Right forelimb (tissue), 1 donor: ENCODE data around the gene CRCP.
"Not testable (repeated sequence)": the region's sequence is repeated elsewhere in the genome, so short reads cannot be mapped to it uniquely, and the experiment has no call there.

Experiments
- DNase-seq: peaks from one replicate; pipeline ENCODE4 v3.0.0-alpha.2; 2018

Gene CRCP

GRCh38 chr7:66110856-66111255, 3.8 kb upstream of the CRCP start:
- no peak for DNase-seq

GRCh38 chr7:66116680-66117420, 2.2 kb downstream of the CRCP start:
- DNase-seq: not testable (repeated sequence)

- DNase-seq: no peak
Measured at GRCh38 chr7:66118603-66119002, 4.0 kb downstream of the CRCP start.

GRCh38 chr7:66119245-66119850, 4.7 kb downstream of the CRCP start:
- DNase-seq: no peak

- no peak for DNase-seq
Measured at GRCh38 chr7:66123175-66123528, 8.5 kb downstream of the CRCP start.

DNA sequence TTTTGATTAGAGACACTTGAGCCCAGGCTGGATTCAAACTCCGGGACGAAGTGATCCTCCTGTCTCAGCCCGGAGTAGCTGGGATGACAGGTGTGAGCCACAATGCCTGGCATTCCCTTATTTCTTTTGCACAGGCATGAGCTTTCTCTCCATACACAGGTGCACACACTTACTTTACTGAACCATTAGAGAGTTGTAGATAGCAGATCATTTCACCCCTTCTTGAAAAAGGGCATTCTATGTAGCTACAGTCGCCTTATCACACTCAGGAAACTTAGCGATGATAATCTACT, 9.9 kb downstream of the CRCP start:
- not testable (repeated sequence) for DNase-seq

DNA sequence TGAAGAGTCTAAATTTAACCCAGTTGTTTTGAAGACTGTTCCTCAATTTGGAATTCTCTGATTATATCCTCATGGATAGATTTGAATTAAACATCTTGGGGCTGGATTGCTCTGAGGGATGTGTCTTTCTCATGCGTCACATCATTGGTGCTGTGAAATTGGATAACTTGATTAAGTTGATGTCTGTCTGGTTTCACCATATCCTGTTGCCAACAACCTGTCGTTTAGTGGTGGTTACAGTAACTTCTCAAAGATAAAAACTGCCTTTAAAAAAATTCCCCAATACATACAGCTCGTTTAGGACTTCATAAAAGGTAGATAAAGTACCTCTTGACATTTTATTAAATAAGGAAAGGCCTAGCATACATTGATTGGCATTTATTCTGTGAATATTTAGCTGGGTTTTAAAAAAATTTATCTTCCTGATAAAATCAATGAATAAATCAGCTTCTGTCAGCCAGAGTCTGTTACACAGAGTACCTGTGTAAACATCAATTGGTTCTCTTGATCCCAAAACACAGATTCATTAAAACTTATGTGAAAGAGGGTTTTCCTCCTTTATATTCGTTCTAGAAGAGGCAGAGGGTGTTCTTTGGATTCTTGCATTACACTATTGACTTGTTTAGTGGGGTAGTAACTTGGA, 10.5 kb downstream of the CRCP start:
- DNase-seq: no peak

DNA sequence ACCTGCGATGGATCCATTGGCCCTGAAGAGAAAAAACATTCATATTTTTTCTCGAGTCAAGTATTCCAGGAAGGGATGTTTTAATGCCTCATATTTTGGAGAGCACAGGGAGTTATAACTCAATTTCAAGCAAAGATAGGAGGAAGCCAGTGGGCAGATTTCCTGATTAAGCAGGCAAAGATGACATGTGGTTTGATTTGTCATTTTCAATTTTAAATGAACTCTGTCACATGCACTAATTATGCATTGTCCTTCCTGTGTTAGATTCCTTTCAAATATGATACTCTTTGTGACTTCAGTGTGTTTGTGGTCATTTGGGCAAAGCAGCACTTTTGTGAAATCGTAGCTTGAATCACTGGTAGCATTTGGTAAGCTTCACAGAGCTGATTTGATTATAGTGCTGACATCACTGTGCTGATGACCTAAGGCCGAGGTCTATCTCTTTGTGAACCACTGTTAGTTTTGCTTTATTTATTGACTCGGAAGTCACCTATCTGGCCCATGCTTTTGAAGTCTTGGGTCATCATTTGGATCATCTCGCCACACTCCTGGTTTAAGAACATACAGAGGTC, 11.2 kb downstream of the CRCP start:
- not testable (repeated sequence) for DNase-seq

- not testable (repeated sequence) for DNase-seq
Measured at GRCh38 chr7:66127172-66127571, 12.5 kb downstream of the CRCP start.

- DNase-seq: no peak
Measured at GRCh38 chr7:66138994-66139752, 24.5 kb downstream of the CRCP start.

DNA sequence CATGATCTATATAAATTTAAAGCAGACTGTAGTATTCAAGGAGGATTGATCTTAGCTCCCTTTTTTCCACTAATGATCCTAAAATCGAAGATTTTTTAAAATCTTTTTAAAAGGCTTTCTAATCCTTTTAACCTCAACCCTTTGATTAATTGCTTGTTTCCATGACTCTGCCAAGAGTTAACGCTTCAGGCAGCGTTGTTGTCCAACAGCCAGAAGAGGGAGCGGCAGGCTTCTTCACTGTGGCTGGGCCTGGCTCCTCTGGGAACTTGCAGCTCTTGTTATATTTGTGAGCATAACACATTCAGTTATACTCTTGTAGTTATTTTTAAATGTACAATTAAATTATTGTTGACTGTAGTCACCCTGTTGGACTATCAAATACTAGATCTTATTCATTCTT, 26.3 kb downstream of the CRCP start:
- peak; percentile 60 for DNase-seq

DNA sequence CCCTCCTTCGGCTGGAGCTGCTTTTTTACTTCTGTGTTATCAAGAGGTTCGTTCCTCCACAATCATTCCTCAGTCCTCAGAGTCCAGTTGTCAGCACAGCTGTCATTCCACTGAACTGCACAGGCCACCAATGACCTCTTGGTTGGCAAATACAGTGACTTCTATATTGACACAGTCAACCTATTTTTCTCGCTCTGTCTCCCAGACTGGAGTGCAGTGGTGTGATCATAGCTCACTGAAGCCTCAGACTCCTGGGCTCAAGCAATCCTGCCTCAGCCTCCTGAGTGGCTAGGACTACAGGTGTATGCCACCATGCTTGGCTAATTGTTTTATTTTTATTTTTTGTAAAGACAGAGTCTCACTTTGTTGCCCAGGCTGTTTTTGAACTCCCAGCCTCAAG, 27.7 kb downstream of the CRCP start:
- DNase-seq: no peak

- no peak for DNase-seq
Measured at GRCh38 chr7:66142996-66143395, 28.3 kb downstream of the CRCP start.

DNA sequence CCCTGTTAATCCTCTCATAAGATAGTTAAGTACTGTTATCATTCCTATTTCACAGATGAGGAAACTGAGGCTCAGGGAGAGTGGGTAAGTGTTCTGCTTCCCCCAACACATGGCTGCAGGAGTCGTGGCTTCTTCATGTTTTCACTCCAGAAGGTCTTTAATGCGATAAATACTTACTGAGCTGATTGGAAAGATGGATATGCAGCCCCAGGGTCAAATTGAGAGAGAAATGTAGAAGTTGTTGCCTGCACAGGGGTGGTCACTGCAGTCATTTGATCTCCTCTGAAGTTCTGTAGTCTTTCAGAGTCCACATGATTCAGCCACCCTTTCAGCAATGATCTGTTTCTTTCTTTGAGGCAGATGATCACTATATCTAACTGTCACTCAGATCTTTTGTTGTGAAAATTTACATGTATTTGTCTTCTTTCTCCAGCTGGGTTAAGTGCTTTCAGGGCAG, 29.3 kb downstream of the CRCP start:
- no peak for DNase-seq

DNA sequence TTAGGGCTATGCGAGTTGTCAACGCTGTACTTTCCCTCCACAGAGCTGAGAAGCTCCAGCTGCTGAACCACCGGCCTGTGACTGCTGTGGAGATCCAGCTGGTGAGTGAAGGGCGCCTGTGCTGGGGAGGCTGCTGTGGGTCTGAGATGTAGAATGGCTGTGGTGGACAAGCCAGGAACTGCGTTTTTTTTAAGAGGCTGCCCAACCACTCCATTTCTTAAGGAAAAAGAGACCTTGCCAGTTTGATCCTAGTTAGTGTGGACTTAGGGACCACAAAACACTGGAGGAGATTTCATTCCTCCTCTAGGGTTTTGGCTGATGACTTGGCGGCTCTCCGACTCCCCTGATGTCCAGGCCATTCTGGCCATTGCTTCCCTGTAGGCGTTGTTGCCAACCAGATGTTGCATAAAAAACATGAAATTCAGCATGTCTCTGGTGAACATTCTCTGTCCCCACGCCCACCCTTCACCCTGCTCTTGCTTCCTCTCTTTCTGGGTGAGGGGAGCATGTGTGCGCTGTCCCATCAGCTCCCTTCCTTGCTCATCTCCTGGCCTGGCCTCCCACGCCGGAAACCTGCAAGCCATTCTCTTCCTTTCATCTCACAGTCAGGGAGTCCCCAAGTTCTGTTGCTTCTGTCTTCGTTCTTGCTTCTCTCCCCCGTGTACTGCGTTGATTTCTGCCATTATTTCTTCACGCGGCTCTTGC, 30.9 kb downstream of the CRCP start:
- no peak for DNase-seq

DNA sequence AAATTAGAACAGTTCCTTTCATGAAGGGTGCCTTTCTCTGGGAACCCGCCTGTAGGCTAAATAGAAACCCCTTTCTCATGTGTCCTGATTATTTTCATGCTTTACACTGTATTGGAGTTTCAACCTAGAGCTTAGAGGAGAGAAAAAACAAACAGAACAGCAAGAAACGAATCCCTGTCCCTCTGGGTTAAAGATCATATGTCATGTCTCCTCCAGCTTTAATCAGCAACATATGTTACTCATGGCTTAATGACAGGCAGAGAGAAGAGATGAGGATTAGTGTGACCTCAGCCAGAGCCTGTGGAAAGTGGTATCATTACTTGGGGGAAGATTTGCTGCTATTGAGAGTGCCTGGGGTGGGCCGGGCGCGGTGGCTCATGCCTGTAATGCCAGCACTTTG, 32.1 kb downstream of the CRCP start:
- DNase-seq: no peak

DNA sequence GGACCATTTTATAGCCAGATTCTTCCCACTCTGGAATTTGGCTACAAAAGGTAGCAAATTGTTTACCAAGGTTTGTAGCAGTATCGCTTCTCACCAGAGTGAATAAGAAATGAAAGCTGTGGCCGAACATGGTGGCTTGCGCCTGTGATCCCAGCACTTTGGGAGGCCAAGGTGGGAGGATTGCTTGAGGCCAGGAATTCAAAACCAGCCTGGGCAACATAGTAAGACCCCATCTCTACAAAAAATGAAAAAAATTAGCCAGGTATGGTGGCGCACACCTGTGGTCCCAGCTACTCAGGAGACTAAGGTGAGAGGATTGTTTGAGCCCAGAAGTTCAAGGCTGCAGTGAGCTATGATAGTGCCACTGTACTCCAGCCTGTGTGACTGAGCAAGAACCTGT, 33.0 kb downstream of the CRCP start:
- DNase-seq: not testable (repeated sequence)

- DNase-seq: no peak
Measured at GRCh38 chr7:66150471-66150870, 35.8 kb downstream of the CRCP start.

GRCh38 chr7:66152371-66153191, 37.9 kb downstream of the CRCP start:
- no peak for DNase-seq

DNA sequence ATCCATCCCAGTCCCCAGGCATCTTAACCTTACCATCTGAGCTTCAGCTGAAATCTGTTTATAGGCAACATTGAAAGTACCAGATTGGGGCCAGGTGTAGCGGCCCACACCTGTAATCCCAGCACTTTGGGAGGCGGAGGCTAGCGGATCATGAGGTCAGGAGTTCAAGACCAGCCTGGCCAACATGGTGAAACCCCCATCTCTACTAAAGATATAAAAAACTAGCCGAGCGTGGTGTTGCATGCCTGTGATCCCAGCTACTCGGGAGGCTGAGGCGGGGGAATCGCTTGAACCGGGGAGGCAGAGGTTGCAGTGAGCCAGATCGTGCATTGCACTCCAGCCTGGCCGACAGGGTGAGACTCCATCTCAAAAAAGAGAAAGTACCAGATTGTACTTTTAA, 39.0 kb downstream of the CRCP start:
- no peak for DNase-seq

DNA sequence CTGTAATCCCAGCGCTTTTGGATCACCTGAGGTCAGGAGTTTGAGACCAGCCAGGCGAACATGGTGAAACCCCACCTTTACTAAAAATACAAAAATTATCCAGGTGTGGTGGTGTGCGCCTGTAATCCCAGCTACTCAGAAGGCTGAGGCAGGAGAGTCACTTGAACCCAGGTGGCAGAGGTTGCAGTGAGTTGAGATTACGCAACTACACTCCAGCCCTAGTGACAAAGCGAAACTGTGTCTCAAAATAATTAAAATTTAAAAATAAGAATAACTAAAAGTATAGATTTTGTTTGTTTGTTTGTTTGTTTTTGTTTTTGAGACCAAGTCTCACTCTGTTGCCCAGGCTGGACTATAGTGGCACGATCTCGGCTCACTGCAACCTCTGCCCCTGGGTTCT, 41.4 kb downstream of the CRCP start:
- not testable (repeated sequence) for DNase-seq

- DNase-seq: no peak
Measured at GRCh38 chr7:66157060-66157459, 42.4 kb downstream of the CRCP start.
